Right cardiac atrium (tissue), 5 donors: ENCODE data around the gene PITPNC1. TPM values are rescaled to one million over a fixed set of nuclear protein-coding genes. Genes with fewer than 3 reads are reported as not detected.

Experiments used
- ATAC-seq, 2 donors: fragments of 200-7000 bp; cut with Tn5 transposase; one replicate each; pipeline versions ENCODE4 v1.8.0 to v1.9.1; 2020; ENCODE audit warnings: moderate library complexity in 2 of 2, mild to moderate bottlenecking in 1 of 2
- DNase-seq, 3 donors: peaks; one replicate each; pipeline ENCODE4 v3.0.0-alpha.2; 2020
- H3K27ac ChIP-seq: one replicate; pipeline ENCODE4 v1.5.1; 2013; ENCODE audit warnings: mild to moderate bottlenecking, low read length, control low read depth, moderate library complexity
- H3K27me3 ChIP-seq: one replicate; pipeline ENCODE4 v1.6.1; 2013; ENCODE audit not compliant: control insufficient read depth, insufficient read depth
- H3K4me1 ChIP-seq: one replicate; pipeline ENCODE4 v1.6.1; 2013; ENCODE audit warnings: low read length; ENCODE audit not compliant: control insufficient read depth, insufficient read depth
- H3K4me3 ChIP-seq: one replicate; pipeline ENCODE4 v1.5.1; 2013; ENCODE audit warnings: low read length, control low read depth
- H3K9me3 ChIP-seq: one replicate; pipeline ENCODE4 v1.6.1; 2013; ENCODE audit warnings: low read length; ENCODE audit not compliant: control insufficient read depth
- WGBS: extraction: QIAGEN DNeasy Blood & Tissue Kit; methylation state at CpG from one replicate; pipeline ENCODE4 v1.1.7; 2013; 5-methylcytosine and 5-hydroxymethylcytosine counted together
- intact Hi-C, 4 donors: fragments of 100-400 bp; cut with DNase I; formaldehyde crosslinking; loops; one replicate each; pipeline versions ENCODE4 v1.11.0 to v1.14.0; 2022 to 2023
- microRNA-seq, 2 donors: library from miRNA; unstranded; fragments of <30 nt; microRNA quantifications; one replicate each; pipeline ENCODE4 v1.2.0, GENCODE V29; 2020 to 2021
- polyA plus RNA-seq: library from polyadenylated mRNA; stranded (reverse); fragments of 200-250 nt; gene quantifications from one replicate; pipeline ENCODE4 v1.2.3, GENCODE V29; 2013
- total RNA-seq, 4 donors: library from RNA; stranded (reverse); fragmentation: NEBNext Ultra II Directional; extraction: Animal tissue kit (Norgen Biotek cat#: 25700); gene quantifications; one replicate each; pipeline ENCODE4 v1.2.1, GENCODE V29; 2021
- donor health status: healthy with polysubstance abuse.
- donor health status: DM: no; HTN: yes; CAD: no.
- donor health status: DM: no; HTN: no; CAD: no.
- donor health status: DM: no; HTN: yes; CAD: no; lungs with severe emphysema.
- donor health status: DM: yes; HTN: yes; CAD: no.

Gene PITPNC1
- total and polyA plus RNA-seq, 5 donors, result 8.6 to 29.7 (median 24.1) TPM

DNA sequence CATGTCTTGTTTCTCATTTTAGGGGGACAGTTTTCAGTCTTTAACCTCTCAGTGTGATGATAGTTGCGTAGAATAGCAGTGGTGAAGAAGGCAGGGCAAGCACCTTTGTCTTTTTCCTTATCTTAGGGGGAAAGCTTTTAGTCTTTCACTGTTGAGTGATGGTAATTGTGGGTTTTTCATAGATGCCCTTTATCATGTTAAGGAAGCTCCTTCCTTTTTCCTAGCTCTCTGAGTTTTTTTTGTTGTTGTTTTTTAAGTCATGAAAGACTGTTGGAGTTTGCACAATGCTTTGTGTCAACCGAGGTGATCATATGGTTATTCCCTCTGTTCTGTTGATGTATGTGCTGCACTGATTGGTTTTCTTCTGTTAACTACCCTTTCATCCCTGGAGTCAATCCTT, 356.4 kb downstream of the PITPNC1 start:
- H3K27ac ChIP-seq, result no peak overlapping the region
- 64% methylated on average over 2 of the region's 2 CpGs for WGBS
- ATAC-seq (no peak), DNase-seq (no peak)
- H3K9me3 ChIP-seq, result no peaks in the 10 kb centered on the region
- intact Hi-C loops, result no loop called here
- no peaks in the 10 kb centered on the region for H3K27me3 ChIP-seq
- H3K4me3 ChIP-seq, result no peak overlapping the region
- no peaks in the 10 kb centered on the region for H3K4me1 ChIP-seq

DNA sequence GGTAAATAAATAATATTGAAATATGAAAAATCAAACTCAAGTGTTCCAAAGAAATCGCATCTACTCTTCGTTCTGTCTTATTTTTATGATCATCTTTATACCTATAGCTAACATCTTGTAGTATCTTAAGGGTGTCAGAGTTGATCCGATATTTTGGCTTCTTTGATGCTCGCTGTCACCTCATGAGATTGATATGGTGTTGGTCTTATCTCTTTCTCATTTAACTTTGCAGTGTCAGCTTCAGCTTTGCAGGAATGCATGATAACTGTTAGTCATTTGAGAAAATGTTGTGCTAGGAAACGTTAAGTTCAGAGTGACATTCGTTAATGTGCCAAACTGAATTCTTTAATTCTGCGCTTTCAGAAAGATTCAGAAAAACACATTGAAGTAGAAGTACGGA, 360.1 kb downstream of the PITPNC1 start:
- no peak for DNase-seq
- Histone ChIP-seq H3K4me1 (no peaks in the 10 kb centered on the region), H3K27ac (no peak overlapping the region), H3K4me3 (no peak overlapping the region), H3K9me3 (no peaks in the 10 kb centered on the region), H3K27me3 (no peaks in the 10 kb centered on the region)
- WGBS, result 74% methylated on average over 8 of the region's 8 CpGs
- ATAC-seq, result no peak
- intact Hi-C loops, result no loop called here

DNA sequence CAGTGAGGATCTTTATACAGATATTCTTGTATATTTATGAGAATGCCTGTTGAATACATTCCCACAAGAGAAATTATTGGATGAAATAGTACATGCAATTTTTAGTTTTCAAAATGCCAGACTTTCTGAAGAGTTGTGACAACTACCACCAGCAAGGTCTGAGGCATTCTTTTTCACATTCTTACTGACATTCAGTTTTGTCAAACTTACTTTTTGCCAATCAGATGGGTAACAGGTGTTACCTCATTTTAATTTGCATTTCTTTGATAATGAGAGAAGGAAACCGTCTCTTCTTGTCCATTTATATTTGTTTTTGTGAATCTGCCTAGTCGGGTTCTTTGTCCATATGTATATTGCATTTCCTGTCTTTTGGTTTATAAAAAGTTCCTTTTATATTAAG, 364.9 kb downstream of the PITPNC1 start:
- no peaks in the 10 kb centered on the region for H3K4me1 ChIP-seq
- H3K4me3 ChIP-seq, result no peak overlapping the region
- no peak for DNase-seq
- H3K27me3 ChIP-seq, result no peaks in the 10 kb centered on the region
- H3K27ac ChIP-seq, result no peak overlapping the region
- WGBS, result 72% methylated on average over 2 of the region's 2 CpGs
- no peaks in the 10 kb centered on the region for H3K9me3 ChIP-seq
- intact Hi-C loops, result no loop called here
- ATAC-seq, result no peak

Small RNAs within 50 kb of the gene (microRNA-seq; reads per million reads assigned to microRNA genes)
- gene MIR548AA2 (0 reads per million in 2 donors), gene MIR548D2 (0 reads per million in 2 donors)

Other genes starting within 250 kb of the PITPNC1 start
- gene HELZ, start 132.1 kb upstream of the PITPNC1 start, total RNA-seq, result 10 to 100 TPM; 32.2 to 43.9 (median 37.9) TPM
- 5.6 TPM for gene HELZ, start 132.1 kb upstream of the PITPNC1 start, polyA plus RNA-seq
- 10 to 100 TPM; 47.2 to 59.5 (median 51.4) TPM for gene PSMD12, start 10.7 kb upstream of the PITPNC1 start, total RNA-seq
- 26.7 TPM for gene PSMD12, start 10.7 kb upstream of the PITPNC1 start, polyA plus RNA-seq